ENCODE data around the gene NF2. TPM values are rescaled to one million over a fixed set of nuclear protein-coding genes. Genes with fewer than 3 reads are reported as not detected.

Gene NF2
- total and polyA plus RNA-seq, 12 donors: 12.2 to 67.4 (median 45.5) TPM

DNA sequence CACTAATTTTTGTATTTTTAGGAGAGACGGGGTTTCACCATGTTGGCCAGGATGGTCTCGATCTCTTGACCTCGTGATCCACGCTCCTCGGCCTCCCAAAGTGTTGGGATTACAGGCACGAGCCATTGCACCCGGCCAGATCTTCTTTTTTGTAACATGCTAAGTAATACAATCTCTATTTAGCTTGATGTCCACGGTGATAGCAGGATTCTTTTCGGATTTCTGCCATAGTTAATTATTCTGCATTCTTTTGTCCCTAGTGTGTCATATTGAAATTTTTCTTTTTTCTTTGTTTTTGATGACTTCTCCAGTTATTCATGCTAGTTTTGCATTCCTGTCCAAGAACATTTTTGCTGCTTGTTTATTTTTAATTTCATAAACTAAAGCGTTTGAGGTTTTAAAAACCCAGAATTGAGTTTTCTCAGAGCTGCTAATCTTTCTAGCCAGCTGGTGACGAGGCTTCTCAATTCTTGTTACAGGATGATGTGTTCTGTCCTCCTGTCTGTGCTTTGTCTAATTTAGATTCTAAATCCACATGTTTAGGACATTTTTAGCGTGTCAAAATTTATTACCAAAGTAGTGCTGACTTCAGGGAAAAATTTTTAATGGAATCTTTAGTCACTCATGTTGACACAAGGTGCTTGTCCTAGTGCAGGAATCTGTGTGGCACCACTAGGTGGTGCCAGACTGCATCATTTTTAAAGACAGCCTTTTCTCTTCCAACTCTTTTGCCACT lies 21.8 kb downstream of the NF2 start:
- Histone ChIP-seq H3K9me3 (replicated peaks in 1 of 3) (no peaks in the 10 kb centered on the region), H3K4me1 (replicated peaks in 1 of 2) (peaks cover 21 to 30% of the 10 kb centered on the region in 2 donors), H3K27ac (peak overlapping the region in 2 of 5 donors; percentile 0 to 19), H3K27me3 (no peaks in the 10 kb centered on the region), H3K36me3 (replicated peaks in 1 of 2) (no peaks in the 10 kb centered on the region), H3K4me3 (no peak overlapping the region)
- peak; percentile 51 to 83 (median 65) for DNase-seq
- intact Hi-C loops (cut with DNase I): no loop called here
- WGBS, 4 donors: 67 to 71% (median 69%) methylated on average over 12 of the region's 12 CpGs
- TF ChIP-seq, protein P1, sequence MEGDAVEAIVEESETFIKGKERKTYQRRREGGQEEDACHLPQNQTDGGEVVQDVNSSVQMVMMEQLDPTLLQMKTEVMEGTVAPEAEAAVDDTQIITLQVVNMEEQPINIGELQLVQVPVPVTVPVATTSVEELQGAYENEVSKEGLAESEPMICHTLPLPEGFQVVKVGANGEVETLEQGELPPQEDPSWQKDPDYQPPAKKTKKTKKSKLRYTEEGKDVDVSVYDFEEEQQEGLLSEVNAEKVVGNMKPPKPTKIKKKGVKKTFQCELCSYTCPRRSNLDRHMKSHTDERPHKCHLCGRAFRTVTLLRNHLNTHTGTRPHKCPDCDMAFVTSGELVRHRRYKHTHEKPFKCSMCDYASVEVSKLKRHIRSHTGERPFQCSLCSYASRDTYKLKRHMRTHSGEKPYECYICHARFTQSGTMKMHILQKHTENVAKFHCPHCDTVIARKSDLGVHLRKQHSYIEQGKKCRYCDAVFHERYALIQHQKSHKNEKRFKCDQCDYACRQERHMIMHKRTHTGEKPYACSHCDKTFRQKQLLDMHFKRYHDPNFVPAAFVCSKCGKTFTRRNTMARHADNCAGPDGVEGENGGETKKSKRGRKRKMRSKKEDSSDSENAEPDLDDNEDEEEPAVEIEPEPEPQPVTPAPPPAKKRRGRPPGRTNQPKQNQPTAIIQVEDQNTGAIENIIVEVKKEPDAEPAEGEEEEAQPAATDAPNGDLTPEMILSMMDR (IDR thresholded peaks at IDR 0.05): peak; percentile 71 to 82 (median 77)
- TF ChIP-seq POLR2A (IDR thresholded peaks at IDR 0.05): no peak

DNA sequence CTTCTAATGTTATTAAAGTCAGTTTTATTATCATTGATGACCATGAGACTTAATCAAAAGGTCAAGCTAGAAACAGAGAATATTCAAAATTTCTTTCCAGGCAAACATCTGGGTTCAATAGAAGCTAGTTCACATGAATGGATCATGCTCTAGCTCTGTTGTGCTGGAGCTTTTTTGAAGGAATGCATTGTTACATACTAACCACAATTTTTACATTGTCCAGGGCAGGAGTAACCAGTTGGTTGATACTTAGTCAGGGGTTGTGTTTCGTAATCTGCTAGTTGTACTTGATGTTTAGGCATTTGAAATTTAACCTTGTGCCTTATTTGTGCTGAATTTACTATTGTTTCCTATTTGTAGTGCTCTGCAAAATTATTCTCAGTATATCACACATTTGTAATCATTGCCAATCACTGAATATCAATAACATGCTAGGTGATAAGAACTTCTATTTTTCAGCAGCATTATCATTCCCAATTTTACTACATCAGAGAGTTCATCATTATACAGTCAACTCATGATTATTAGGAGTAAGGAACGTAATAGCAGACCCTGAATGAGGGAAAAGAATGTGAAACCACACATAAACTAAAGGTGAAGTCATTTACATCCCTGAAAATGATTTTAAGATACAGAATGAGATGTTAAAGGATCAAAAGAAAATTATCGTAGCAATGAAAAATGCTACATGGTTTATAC lies 23.2 kb downstream of the NF2 start:
- Histone ChIP-seq H3K4me1 (replicated peaks in 1 of 2) (peaks cover 20 to 28% of the 10 kb centered on the region in 2 donors), H3K36me3 (replicated peaks in 1 of 2) (no peaks in the 10 kb centered on the region), H3K9me3 (replicated peaks in 1 of 3) (no peaks in the 10 kb centered on the region), H3K4me3 (no peak overlapping the region), H3K27me3 (no peaks in the 10 kb centered on the region), H3K27ac (no peak overlapping the region)
- TF ChIP-seq, protein P1 (IDR thresholded peaks at IDR 0.05): no peak
- no peak for TF ChIP-seq POLR2A (IDR thresholded peaks at IDR 0.05)
- DNase-seq: no peak
- WGBS, 4 donors: 90 to 92% (median 91%) methylated on average over 3 of the region's 3 CpGs
- intact Hi-C loops (cut with DNase I): no loop called here

DNA sequence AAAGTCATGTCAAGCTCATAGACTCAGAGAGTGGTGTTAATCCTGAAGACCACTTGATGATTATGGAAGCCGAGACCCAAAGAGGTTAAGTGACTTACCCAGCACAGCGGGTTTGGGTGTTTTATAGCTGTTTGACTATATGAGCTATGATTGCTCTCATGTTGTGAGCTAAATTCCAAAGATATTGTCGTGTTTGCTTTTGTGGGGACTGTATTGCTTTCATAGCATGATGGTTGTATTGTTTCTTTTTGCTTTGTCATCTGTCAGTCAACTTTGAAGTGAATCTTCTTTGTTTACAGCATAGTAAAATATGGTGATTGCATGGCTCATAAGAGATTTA lies 23.7 kb downstream of the NF2 start:
- Histone ChIP-seq H3K36me3 (replicated peaks in 1 of 2) (no peaks in the 10 kb centered on the region), H3K27ac (no peak overlapping the region), H3K27me3 (no peaks in the 10 kb centered on the region), H3K4me1 (replicated peaks in 1 of 2) (peaks cover 16 to 26% of the 10 kb centered on the region in 2 donors), H3K4me3 (no peak overlapping the region), H3K9me3 (replicated peaks in 1 of 3) (no peaks in the 10 kb centered on the region)
- WGBS, 4 donors: 90 to 96% (median 95%) methylated on average over 3 of the region's 3 CpGs
- DNase-seq: no peak
- TF ChIP-seq, protein P1 (IDR thresholded peaks at IDR 0.05): no peak
- TF ChIP-seq POLR2A (IDR thresholded peaks at IDR 0.05): no peak
- intact Hi-C loops (cut with DNase I): no loop called here

DNA sequence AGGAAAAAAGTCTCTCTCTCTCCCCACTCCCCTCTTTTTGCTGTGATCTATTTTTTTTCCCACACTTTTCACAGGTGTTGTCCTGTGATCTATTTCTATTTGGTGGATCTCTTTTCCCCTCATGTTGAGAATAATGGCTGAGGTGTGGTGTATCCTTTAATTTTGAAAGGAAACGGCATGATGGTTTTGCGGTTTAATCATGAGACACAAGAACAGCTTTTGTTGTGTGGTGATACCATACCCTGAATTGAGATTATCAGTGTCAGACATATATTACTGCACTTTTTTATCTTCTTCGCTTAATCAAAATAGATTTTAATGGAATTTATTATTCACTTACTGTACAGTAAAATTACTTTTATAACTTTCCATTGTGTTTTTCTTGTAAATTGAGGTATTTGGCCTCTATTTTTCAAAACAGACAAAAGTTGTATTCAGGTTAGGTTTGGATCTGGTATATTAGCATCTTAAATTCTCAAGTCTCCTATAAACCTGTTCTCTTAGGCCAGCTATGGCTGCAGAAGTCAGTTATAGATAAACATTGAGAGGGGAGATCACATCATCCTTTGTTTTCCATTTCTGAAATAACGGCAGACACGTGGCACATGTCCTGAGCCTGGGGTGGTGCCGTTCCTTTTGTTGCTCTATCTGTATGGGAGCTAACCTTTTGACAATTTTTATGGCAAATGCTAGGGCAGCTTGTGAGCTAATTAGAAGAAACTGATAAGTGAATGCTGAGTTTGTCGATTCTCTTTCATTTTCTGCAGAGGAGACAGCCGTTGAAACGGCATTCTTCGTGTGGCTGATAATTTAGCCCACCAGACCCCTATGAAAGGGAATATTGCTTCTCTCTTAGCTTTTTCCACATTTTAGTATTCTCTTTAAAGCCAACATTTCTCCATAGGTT lies 25.8 kb downstream of the NF2 start:
- Histone ChIP-seq H3K9me3 (replicated peaks in 1 of 3) (no peaks in the 10 kb centered on the region), H3K36me3 (replicated peaks in 1 of 2) (no peaks in the 10 kb centered on the region), H3K27ac (no peak overlapping the region), H3K27me3 (no peaks in the 10 kb centered on the region), H3K4me1 (replicated peaks in 1 of 2) (peaks cover 9 to 18% of the 10 kb centered on the region in 2 donors), H3K4me3 (no peak overlapping the region)
- WGBS, 4 donors: 88 to 89% (median 89%) methylated on average over 10 of the region's 10 CpGs
- intact Hi-C loops (cut with DNase I): no loop called here
- DNase-seq: no peak
- TF ChIP-seq, protein P1 (IDR thresholded peaks at IDR 0.05): no peak
- TF ChIP-seq POLR2A (IDR thresholded peaks at IDR 0.05): no peak
